ENCODE results near the gene ZNF225.
A peak's percentile ranks its signal among the peaks of the same experiment; 100 is the strongest.

ZNF225 gene

DNA sequence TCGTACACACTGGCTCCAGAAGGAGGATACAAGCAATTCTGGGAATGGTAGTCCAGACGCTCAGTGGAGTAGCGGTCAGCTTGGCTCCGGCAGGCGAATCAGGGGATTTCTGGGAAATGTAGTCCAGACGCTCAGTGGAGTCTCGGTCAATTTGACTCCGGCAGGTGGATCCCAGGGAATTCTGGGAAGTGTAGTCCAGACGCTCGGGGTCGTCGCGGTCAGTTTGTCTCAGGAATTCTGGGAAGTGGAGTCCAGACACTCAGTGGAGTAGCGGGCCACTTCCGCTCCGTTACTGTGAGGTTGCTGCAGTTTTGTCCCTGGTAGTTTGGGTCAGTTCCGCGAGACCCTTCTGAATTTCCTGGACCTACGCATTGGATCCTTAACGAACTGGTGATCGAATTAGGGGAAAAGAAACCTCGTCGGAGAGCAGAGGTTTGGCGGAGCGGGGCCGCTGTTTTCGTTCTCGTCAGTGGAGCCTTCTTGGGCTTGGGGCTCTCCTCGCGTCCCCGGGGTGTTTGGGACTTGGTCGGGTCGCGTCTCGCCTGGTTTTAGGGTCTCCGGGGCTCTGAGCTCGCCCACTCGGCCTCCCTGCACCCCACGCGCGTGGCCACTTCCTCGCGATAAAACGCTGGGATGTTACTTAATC is at the start of gene ZNF225:
TSS of gene ZNF225 (plus strand) at position 262 of the 646 bp plus-strand sequence. CDS start 2,429 bp downstream, outside the sequence.
- peak within 1 kb of the TSS; percentile 66 for H3K4me3 ChIP-seq (replicated peaks; ENCODE audit: low read depth, low read length)
- TF ChIP-seq, protein P1, sequence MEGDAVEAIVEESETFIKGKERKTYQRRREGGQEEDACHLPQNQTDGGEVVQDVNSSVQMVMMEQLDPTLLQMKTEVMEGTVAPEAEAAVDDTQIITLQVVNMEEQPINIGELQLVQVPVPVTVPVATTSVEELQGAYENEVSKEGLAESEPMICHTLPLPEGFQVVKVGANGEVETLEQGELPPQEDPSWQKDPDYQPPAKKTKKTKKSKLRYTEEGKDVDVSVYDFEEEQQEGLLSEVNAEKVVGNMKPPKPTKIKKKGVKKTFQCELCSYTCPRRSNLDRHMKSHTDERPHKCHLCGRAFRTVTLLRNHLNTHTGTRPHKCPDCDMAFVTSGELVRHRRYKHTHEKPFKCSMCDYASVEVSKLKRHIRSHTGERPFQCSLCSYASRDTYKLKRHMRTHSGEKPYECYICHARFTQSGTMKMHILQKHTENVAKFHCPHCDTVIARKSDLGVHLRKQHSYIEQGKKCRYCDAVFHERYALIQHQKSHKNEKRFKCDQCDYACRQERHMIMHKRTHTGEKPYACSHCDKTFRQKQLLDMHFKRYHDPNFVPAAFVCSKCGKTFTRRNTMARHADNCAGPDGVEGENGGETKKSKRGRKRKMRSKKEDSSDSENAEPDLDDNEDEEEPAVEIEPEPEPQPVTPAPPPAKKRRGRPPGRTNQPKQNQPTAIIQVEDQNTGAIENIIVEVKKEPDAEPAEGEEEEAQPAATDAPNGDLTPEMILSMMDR (IDR thresholded peaks at IDR 0.05; ENCODE audit: low read length, missing control alignments), result no peak
- DNase-seq (ENCODE audit: low read depth), result peak; percentile 99

DNA sequence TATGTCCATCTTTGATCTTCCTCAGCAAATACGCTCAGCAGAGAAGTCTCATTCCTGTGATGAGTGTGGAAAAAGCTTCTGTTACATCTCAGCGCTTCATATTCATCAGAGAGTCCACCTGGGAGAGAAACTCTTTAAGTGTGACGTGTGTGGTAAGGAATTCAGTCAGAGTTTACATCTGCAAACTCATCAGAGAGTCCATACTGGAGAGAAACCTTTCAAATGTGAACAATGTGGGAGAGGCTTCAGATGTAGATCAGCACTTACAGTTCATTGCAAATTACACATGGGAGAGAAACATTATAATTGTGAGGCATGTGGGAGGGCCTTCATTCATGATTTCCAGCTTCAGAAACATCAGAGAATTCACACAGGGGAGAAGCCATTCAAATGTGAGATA is 46.9 kb upstream of the ZNF225 start:
- TF ChIP-seq, protein P1 (IDR thresholded peaks at IDR 0.05; ENCODE audit: low read length, missing control alignments), result no peak
- DNase-seq (ENCODE audit: low read depth), result no peak
- no peak overlapping the region for H3K4me3 ChIP-seq (replicated peaks; ENCODE audit: low read depth, low read length)

DNA sequence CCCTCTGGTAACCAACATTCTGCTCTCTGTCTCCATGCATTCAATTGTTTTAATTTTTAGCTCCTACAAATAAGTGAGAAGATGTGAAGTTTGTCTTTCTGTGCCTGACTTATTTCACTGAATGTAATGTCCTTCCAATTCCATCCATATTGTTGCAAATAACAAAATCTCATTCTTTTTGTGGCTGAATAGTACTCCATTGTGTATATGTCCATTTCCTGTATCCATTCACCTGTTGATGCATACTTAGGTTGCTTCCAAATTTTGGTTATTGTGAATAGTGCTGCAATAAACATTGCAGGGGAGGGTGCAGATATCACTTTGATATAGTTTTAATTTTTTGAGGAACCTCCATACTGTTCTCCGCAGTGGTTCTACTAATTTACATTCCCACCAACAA is 43.8 kb upstream of the ZNF225 start:
- no peak overlapping the region for H3K4me3 ChIP-seq (replicated peaks; ENCODE audit: low read depth, low read length)
- no peak for DNase-seq (ENCODE audit: low read depth)
- TF ChIP-seq, protein P1 (IDR thresholded peaks at IDR 0.05; ENCODE audit: low read length, missing control alignments), result no peak

DNA sequence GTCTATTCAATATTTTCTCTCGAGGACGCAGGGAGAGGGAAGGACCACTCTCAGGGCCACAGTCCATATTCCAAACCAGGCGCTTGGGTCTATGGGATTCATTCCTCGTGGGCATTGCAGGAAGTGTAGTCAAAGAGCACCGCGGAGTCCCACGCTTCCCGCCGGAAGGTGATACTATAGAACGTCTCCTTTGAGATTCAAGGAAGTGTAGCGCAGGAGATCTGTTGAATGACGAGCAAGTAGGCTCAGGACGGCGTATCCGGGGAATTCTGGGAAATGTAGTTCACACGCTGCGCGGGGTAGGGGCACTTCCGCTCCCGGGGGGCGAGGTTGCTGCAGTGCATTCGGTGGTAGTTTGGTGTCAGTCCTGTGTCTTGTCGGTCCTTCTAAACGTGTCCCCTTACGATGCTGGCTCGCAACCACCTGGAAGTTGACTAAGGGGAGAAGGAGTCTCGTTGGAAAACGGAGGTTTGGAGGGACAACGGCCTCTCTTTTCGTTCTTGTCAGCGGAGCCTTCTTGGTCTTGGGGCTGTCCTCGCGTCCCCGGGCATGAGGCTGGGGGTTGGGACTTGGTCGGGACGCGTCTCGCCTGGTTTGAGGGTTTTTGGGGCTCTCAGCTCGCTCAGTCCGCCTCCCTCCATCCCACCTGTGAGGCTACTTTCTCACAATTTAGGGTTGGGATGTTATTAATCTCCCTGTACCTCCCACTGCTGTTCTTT is 41.2 kb upstream of the ZNF225 start, which contains the start of gene ZNF284:
TSS of gene ZNF284 (plus strand) at position 336 of the 719 bp plus-strand sequence. CDS start 4,231 bp downstream, outside the sequence.
- H3K4me3 ChIP-seq (replicated peaks; ENCODE audit: low read depth, low read length), result peak within 1 kb of the TSS; percentile 79
- DNase-seq (ENCODE audit: low read depth), result peak; percentile 92
- TF ChIP-seq, protein P1 (IDR thresholded peaks at IDR 0.05; ENCODE audit: low read length, missing control alignments), result no peak

DNA sequence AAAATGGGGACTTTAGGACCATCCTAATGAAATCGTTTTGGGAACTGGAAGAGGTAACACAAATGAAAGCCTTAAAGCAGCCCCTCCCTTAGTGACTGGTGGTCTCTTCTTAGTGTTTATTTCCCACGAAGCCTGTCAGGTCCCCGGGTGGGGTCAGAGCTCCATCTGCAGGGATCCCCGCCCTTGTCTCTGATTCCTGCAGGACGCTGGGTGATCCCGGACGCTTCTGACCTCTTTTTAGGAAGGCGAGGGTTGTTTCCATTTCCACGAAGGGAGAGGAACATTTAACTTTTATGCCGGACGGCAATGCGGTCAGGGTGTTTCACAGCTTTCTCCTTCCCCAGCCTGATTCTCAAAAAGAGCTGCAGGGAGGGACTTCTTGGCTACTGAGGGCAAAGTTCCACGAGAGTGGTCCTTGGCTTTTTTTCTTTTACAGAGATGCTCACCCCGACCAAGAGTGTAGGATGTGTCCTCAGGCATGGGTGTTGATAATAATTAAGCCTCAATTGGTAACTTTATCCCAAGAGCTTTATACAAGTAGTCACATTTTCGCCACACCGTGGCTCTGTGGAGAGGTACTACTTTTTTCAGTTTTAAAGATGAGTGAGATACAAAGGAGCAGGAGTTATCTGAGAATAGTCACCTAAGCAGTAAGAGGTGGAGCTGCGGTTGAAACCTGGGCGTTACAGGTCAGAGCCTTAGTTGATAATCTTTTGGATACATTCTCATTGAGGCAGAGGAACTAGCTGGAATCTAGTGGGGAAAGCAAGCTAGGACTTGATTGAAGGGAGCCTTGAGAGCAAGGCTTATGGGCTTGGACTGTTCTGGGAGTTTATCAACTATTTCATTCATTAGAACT is 40.4 kb upstream of the ZNF225 start:
- DNase-seq (ENCODE audit: low read depth), result peak; percentile 7
- TF ChIP-seq, protein P1 (IDR thresholded peaks at IDR 0.05; ENCODE audit: low read length, missing control alignments), result no peak
- H3K4me3 ChIP-seq (replicated peaks; ENCODE audit: low read depth, low read length), result peak overlapping the region; percentile 79

DNA sequence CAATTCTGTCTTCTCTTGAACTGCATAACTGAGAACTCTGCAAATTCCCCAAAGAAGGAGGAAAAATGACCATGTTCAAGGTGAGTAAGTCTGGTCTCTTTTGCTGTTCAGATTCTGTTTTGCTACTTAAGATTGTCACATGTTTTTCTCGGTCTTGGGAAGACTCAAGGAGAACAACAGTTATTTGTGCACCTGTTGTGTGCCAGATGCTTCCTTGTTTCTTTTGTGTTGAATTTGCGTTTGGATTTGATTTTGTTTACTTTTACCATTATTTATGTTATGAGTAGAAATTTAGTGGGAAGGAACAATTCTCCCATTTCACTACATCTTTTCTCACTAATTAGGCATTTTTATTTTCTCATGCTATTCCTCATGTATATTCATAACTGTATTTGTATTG is 36.9 kb upstream of the ZNF225 start:
- H3K4me3 ChIP-seq (replicated peaks; ENCODE audit: low read depth, low read length), result no peak overlapping the region
- no peak for DNase-seq (ENCODE audit: low read depth)
- TF ChIP-seq, protein P1 (IDR thresholded peaks at IDR 0.05; ENCODE audit: low read length, missing control alignments), result no peak
